Measurements from ENCODE around the gene ADGRV1. TPM values are rescaled to one million over a fixed set of nuclear protein-coding genes. Genes with fewer than 3 reads are reported as not detected.

The ADGRV1 gene
- polyA plus RNA-seq, 2 donors = 0.82 to 1.6 TPM

DNA sequence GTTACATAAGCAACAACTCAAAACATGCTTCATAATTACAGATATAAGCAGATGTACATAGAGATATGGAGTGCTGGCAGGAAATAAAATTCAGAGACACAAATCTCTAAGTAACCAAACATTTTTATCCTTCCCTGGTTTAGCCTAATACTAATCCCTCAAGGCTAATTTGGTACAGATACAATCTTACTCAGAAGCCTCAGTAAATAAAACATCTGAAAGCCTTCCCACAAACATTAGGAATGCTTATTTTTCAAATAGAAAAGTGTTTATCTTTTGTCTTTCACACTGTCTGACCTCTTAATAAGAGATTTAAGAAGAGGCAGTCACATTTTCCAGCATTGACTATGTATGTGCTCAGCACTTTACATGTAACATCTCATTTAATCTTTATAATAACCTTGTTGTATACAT is 425.1 kb downstream of the ADGRV1 start:
- Histone ChIP-seq H3K9me3 (ENCODE audit: control insufficient read depth in 2 of 2, insufficient read depth in 1 of 2, low read depth in 1 of 2, low read length in 1 of 2) (no peaks in the 10 kb centered on the region), H3K4me3 (ENCODE audit: low read depth in 1 of 2, low read length in 2 of 2) (no peak overlapping the region), H3K4me1 (ENCODE audit: control insufficient read depth in 2 of 2, insufficient read depth in 2 of 2, low read length in 1 of 2) (no peaks in the 10 kb centered on the region), H3K27me3 (ENCODE audit: control insufficient read depth in 1 of 2, insufficient read depth in 2 of 2, low read length in 2 of 2) (no peaks in the 10 kb centered on the region), H3K27ac (ENCODE audit: low read depth in 2 of 2, low read length in 1 of 2) (no peak overlapping the region), H3K36me3 (ENCODE audit: control insufficient read depth in 2 of 2, insufficient read depth in 2 of 2, low read length in 1 of 2) (no peaks in the 10 kb centered on the region)

DNA sequence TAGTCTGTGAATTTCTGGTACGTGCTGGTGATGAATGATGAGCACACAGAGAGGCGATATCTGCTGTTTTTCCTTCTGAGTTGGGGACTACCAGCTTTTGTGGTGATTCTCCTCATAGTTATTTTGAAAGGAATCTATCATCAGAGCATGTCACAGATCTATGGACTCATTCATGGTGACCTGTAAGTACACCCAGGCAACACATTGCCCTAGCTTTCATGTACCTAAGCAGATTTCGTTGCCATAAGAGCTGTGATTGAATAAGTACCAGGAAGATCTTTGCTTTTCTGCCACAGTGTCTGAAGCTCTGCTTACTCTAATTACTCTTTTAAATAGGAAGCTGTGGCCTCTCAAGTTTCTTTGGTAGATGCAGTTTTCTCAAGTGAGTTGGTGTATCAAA is 426.7 kb downstream of the ADGRV1 start:
- Histone ChIP-seq H3K4me3 (ENCODE audit: low read depth in 1 of 2, low read length in 2 of 2) (no peak overlapping the region), H3K9me3 (ENCODE audit: control insufficient read depth in 2 of 2, insufficient read depth in 1 of 2, low read depth in 1 of 2, low read length in 1 of 2) (no peaks in the 10 kb centered on the region), H3K36me3 (ENCODE audit: control insufficient read depth in 2 of 2, insufficient read depth in 2 of 2, low read length in 1 of 2) (no peaks in the 10 kb centered on the region), H3K4me1 (ENCODE audit: control insufficient read depth in 2 of 2, insufficient read depth in 2 of 2, low read length in 1 of 2) (no peaks in the 10 kb centered on the region), H3K27me3 (ENCODE audit: control insufficient read depth in 1 of 2, insufficient read depth in 2 of 2, low read length in 2 of 2) (no peaks in the 10 kb centered on the region), H3K27ac (ENCODE audit: low read depth in 2 of 2, low read length in 1 of 2) (no peak overlapping the region)
- WGBS, 2 donors = 82 to 86% methylated on average over 3 of the region's 3 CpGs

DNA sequence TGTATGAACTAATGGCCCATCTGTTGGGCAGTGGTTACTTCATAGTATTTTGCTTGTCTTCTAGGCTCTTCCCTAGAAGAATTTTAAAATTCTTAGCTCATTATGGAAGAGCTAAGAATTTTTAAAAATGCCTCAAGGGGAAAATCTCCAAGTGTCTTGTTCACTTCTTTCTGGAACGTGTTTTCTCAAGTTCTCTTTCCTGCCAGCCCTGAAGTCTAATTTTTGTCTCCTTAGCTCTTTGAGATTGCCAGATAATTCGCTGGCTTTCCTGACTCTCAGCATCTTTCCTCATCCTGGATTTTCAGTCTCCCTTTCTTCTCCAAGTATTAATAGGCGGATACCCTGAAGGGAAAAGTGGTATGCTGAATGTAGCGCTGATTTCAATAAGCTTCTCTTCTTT is 429.1 kb downstream of the ADGRV1 start:
- Histone ChIP-seq H3K36me3 (ENCODE audit: control insufficient read depth in 2 of 2, insufficient read depth in 2 of 2, low read length in 1 of 2) (no peaks in the 10 kb centered on the region), H3K27me3 (ENCODE audit: control insufficient read depth in 1 of 2, insufficient read depth in 2 of 2, low read length in 2 of 2) (no peaks in the 10 kb centered on the region), H3K4me3 (ENCODE audit: low read depth in 1 of 2, low read length in 2 of 2) (no peak overlapping the region), H3K27ac (ENCODE audit: low read depth in 2 of 2, low read length in 1 of 2) (no peak overlapping the region), H3K9me3 (ENCODE audit: control insufficient read depth in 2 of 2, insufficient read depth in 1 of 2, low read depth in 1 of 2, low read length in 1 of 2) (no peaks in the 10 kb centered on the region), H3K4me1 (ENCODE audit: control insufficient read depth in 2 of 2, insufficient read depth in 2 of 2, low read length in 1 of 2) (no peaks in the 10 kb centered on the region)
- 58 to 81% methylated on average over 4 of the region's 4 CpGs for WGBS, 2 donors

DNA sequence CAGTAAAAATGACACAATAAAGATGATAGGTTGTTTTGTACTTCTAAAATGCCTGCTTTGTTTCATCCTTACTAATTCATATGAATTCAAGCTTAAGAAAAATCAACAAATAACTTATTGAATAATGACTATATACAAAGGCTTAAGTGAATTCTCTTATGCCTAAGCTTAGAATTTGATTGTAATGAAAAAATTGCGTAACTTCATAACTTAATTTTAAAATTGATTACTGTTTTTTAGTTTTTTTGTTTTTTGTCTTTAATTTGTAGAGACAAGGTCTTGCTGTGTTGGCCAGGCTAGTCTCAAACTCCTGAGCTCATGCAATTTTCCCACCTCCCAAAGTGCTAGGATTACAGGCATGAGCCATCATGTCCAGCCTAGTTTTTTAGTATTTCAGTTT is 432.6 kb downstream of the ADGRV1 start:
- no peaks in the 10 kb centered on the region for H3K27me3 ChIP-seq (ENCODE audit: control insufficient read depth in 1 of 2, insufficient read depth in 2 of 2, low read length in 2 of 2)
- H3K27ac ChIP-seq (ENCODE audit: low read depth in 2 of 2, low read length in 1 of 2) = no peak overlapping the region
- peaks cover 0 to 2% of the 10 kb centered on the region in 2 donors for H3K9me3 ChIP-seq (ENCODE audit: control insufficient read depth in 2 of 2, insufficient read depth in 1 of 2, low read depth in 1 of 2, low read length in 1 of 2)
- H3K4me1 ChIP-seq (ENCODE audit: control insufficient read depth in 2 of 2, insufficient read depth in 2 of 2, low read length in 1 of 2) = no peaks in the 10 kb centered on the region
- no peak overlapping the region for H3K4me3 ChIP-seq (ENCODE audit: low read depth in 1 of 2, low read length in 2 of 2)
- WGBS, 2 donors = 96 to 97% methylated on average over 1 of the region's 1 CpG
- H3K36me3 ChIP-seq (ENCODE audit: control insufficient read depth in 2 of 2, insufficient read depth in 2 of 2, low read length in 1 of 2) = no peaks in the 10 kb centered on the region

DNA sequence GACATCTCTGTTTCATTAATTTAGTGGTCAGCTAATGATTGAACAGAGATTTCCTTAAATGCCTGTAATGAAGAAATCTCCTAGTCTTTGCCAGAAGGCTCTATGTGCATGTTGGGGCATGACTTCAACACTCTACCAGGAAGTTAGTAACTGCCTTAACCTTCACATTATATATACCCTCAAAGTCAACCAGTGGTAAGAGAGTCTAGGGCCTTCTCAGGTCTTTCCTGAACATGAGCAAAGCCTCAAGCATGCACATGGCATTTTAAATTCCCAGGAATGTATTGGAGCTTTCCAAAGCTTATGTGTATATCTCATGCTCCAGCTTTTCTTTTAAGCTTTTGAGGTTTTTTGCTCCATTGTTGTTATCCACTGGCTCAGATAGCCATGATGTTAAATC is 436.2 kb downstream of the ADGRV1 start:
- Histone ChIP-seq H3K4me3 (ENCODE audit: low read depth in 1 of 2, low read length in 2 of 2) (no peak overlapping the region), H3K36me3 (ENCODE audit: control insufficient read depth in 2 of 2, insufficient read depth in 2 of 2, low read length in 1 of 2) (no peaks in the 10 kb centered on the region), H3K9me3 (ENCODE audit: control insufficient read depth in 2 of 2, insufficient read depth in 1 of 2, low read depth in 1 of 2, low read length in 1 of 2) (peaks cover 0 to 6% of the 10 kb centered on the region in 2 donors), H3K27me3 (ENCODE audit: control insufficient read depth in 1 of 2, insufficient read depth in 2 of 2, low read length in 2 of 2) (no peaks in the 10 kb centered on the region), H3K27ac (ENCODE audit: low read depth in 2 of 2, low read length in 1 of 2) (no peak overlapping the region), H3K4me1 (ENCODE audit: control insufficient read depth in 2 of 2, insufficient read depth in 2 of 2, low read length in 1 of 2) (no peaks in the 10 kb centered on the region)

DNA sequence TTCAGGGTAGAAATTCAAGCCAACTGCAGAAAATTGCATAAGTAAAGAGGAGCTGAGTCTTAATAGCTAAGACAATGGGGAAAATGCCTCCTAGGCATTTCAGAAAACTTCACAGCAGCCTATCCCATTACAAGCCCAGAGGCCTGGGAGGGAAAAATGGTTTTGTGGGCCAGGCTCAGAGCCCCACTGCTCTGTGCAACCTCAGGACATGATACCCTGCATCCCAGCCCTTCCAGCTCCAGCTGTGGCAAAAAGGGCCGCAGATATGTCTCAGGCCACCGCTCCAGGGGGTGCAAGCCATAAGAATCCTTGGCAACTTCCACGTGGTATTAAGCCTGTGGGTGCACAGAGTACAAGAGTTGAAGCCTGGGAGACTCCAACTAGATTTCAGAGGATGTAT is 437.5 kb downstream of the ADGRV1 start:
- H3K36me3 ChIP-seq (ENCODE audit: control insufficient read depth in 2 of 2, insufficient read depth in 2 of 2, low read length in 1 of 2) = no peaks in the 10 kb centered on the region
- H3K9me3 ChIP-seq (ENCODE audit: control insufficient read depth in 2 of 2, insufficient read depth in 1 of 2, low read depth in 1 of 2, low read length in 1 of 2) = peaks cover 0 to 6% of the 10 kb centered on the region in 2 donors
- H3K27ac ChIP-seq (ENCODE audit: low read depth in 2 of 2, low read length in 1 of 2) = no peak overlapping the region
- no peaks in the 10 kb centered on the region for H3K27me3 ChIP-seq (ENCODE audit: control insufficient read depth in 1 of 2, insufficient read depth in 2 of 2, low read length in 2 of 2)
- no peaks in the 10 kb centered on the region for H3K4me1 ChIP-seq (ENCODE audit: control insufficient read depth in 2 of 2, insufficient read depth in 2 of 2, low read length in 1 of 2)
- 84 to 91% methylated on average over 3 of the region's 3 CpGs for WGBS, 2 donors
- H3K4me3 ChIP-seq (ENCODE audit: low read depth in 1 of 2, low read length in 2 of 2) = no peak overlapping the region

DNA sequence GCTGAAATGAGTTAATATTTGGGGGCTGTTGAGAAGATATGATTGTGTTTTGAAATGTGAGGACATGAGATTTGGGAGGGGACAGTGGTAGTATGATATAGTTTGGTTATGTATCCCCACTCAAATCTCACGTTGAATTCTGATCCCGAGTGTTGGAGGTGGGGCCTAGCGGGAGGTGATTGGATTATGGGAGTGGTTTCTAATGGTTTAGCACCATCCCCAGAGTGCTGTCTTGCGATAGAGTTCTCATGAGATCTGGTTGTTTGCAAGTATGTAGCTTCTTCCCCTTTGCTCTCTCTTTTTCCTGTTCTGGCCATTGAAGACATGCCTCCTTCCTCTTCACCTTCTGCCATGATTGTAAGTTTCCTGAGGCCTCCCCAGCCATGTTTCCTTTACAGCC is 438.5 kb downstream of the ADGRV1 start:
- Histone ChIP-seq H3K4me3 (ENCODE audit: low read depth in 1 of 2, low read length in 2 of 2) (no peak overlapping the region), H3K27ac (ENCODE audit: low read depth in 2 of 2, low read length in 1 of 2) (no peak overlapping the region)
- 96 to 97% methylated on average over 4 of the region's 4 CpGs for WGBS, 2 donors

DNA sequence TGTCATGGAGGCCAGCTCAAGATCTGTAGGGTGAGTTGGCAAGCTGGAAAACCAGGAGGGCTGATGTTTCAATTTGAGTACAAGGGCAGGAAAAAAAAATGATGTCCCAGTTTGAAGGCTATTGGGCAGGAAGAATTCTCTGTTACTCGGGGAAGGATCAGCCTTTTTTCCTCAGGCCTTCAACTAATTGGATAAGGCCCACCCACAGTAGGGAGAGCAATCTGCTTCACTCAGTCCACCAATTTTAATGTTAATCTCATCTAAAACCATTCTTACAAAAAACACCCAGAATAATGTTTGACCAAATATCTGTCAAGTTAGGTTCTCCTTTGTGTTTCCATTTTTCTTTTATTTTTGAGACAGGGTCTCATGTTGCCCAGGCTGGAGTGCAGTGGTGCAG is 442.1 kb downstream of the ADGRV1 start:
- H3K27ac ChIP-seq (ENCODE audit: low read depth in 2 of 2, low read length in 1 of 2) = no peak overlapping the region
- no peaks in the 10 kb centered on the region for H3K27me3 ChIP-seq (ENCODE audit: control insufficient read depth in 1 of 2, insufficient read depth in 2 of 2, low read length in 2 of 2)
- WGBS, 2 donors = 84 to 92% methylated on average over 1 of the region's 1 CpG
- H3K4me1 ChIP-seq (ENCODE audit: control insufficient read depth in 2 of 2, insufficient read depth in 2 of 2, low read length in 1 of 2) = no peaks in the 10 kb centered on the region
- no peaks in the 10 kb centered on the region for H3K36me3 ChIP-seq (ENCODE audit: control insufficient read depth in 2 of 2, insufficient read depth in 2 of 2, low read length in 1 of 2)
- no peak overlapping the region for H3K4me3 ChIP-seq (ENCODE audit: low read depth in 1 of 2, low read length in 2 of 2)
- H3K9me3 ChIP-seq (ENCODE audit: control insufficient read depth in 2 of 2, insufficient read depth in 1 of 2, low read depth in 1 of 2, low read length in 1 of 2) = peaks cover 0 to 6% of the 10 kb centered on the region in 2 donors

More for the DNA sequence above, 438.5 kb downstream of the ADGRV1 start:
- Histone ChIP-seq H3K9me3 (ENCODE audit: control insufficient read depth in 2 of 2, insufficient read depth in 1 of 2, low read depth in 1 of 2, low read length in 1 of 2) (peaks cover 0 to 6% of the 10 kb centered on the region in 2 donors), H3K36me3 (ENCODE audit: control insufficient read depth in 2 of 2, insufficient read depth in 2 of 2, low read length in 1 of 2) (no peaks in the 10 kb centered on the region), H3K27me3 (ENCODE audit: control insufficient read depth in 1 of 2, insufficient read depth in 2 of 2, low read length in 2 of 2) (no peaks in the 10 kb centered on the region), H3K4me1 (ENCODE audit: control insufficient read depth in 2 of 2, insufficient read depth in 2 of 2, low read length in 1 of 2) (no peaks in the 10 kb centered on the region)

DNA sequence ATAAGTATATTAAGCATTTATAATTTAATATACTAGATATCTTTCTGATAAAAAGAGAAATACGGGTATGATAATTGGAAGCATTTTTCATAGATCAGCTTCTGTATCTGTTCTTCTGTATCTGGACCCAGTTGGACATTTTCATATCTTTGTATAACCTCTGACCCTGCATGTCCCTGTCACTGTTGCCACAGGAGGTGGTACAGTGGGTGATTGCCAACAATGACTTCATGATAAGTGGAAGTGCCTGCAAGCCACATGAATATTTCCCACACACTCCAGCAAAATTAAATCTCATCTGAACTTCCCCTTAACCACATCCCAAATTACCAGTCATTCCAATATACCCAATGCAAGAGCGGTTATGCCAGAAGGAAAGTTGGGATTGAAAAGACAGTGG is 448.1 kb downstream of the ADGRV1 start:
- Histone ChIP-seq H3K9me3 (ENCODE audit: control insufficient read depth in 2 of 2, insufficient read depth in 1 of 2, low read depth in 1 of 2, low read length in 1 of 2) (no peaks in the 10 kb centered on the region), H3K4me3 (ENCODE audit: low read depth in 1 of 2, low read length in 2 of 2) (no peak overlapping the region), H3K27ac (ENCODE audit: low read depth in 2 of 2, low read length in 1 of 2) (no peak overlapping the region), H3K36me3 (ENCODE audit: control insufficient read depth in 2 of 2, insufficient read depth in 2 of 2, low read length in 1 of 2) (no peaks in the 10 kb centered on the region), H3K27me3 (ENCODE audit: control insufficient read depth in 1 of 2, insufficient read depth in 2 of 2, low read length in 2 of 2) (no peaks in the 10 kb centered on the region), H3K4me1 (ENCODE audit: control insufficient read depth in 2 of 2, insufficient read depth in 2 of 2, low read length in 1 of 2) (no peaks in the 10 kb centered on the region)
- 94 to 95% methylated on average over 2 of the region's 2 CpGs for WGBS, 2 donors

DNA sequence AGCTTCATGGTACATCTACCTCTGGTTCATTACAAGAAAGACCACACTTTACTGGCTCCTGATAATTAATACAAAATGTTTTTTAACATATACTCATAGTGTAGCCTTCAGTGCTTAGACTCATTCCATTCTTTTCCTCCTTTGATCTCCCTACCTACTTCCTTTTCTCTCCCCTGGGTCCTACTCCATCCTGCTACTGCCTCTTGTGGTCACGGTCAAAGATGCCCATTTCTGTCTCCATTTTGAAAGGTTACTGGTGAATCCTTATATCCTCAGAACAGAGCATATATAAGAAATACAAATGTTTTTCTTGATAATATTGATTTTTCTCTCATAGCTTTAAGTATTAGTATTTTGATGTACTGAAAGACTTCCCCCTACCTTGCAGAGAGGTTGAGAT is 448.7 kb downstream of the ADGRV1 start:
- Histone ChIP-seq H3K4me1 (ENCODE audit: control insufficient read depth in 2 of 2, insufficient read depth in 2 of 2, low read length in 1 of 2) (no peaks in the 10 kb centered on the region), H3K27ac (ENCODE audit: low read depth in 2 of 2, low read length in 1 of 2) (no peak overlapping the region), H3K4me3 (ENCODE audit: low read depth in 1 of 2, low read length in 2 of 2) (no peak overlapping the region), H3K27me3 (ENCODE audit: control insufficient read depth in 1 of 2, insufficient read depth in 2 of 2, low read length in 2 of 2) (no peaks in the 10 kb centered on the region), H3K9me3 (ENCODE audit: control insufficient read depth in 2 of 2, insufficient read depth in 1 of 2, low read depth in 1 of 2, low read length in 1 of 2) (no peaks in the 10 kb centered on the region), H3K36me3 (ENCODE audit: control insufficient read depth in 2 of 2, insufficient read depth in 2 of 2, low read length in 1 of 2) (no peaks in the 10 kb centered on the region)
- WGBS, 2 donors = 96 to 100% methylated on average over 1 of the region's 1 CpG

Measured in esophagus (tissue), 2 donors.